Spleen (tissue), 7 donors: ENCODE results near the gene ZBTB17.

ENCODE experiments used
- POLR2A ChIP-seq, 3 donors: fragments of 450-650 bp; IDR thresholded peaks; one replicate each; pipeline ENCODE4 v1.5.1; 2017; ENCODE audit warnings: antibody characterized with exemption in 3 of 3, mild to moderate bottlenecking in 1 of 3
- TF ChIP-seq, protein P1 (sequence below), 11 experiments: fragments of 200-600 bp in 7 of 11; fragments of 450-650 bp in 4 of 11; sonication (generic) in 4 of 11; IDR thresholded peaks in 8 of 11; conservative IDR thresholded peaks in 3 of 11; 1 replicate in 7 of 11; 2 replicates in 4 of 11; pipeline versions ENCODE4 v1.4.0 to v1.8.0; 2016 to 2021; ENCODE audit warnings: antibody characterized with exemption in 11 of 11, inconsistent platforms in 4 of 11, mild to moderate bottlenecking in 1 of 11
- donor health status: DM: no; HTN: no; CAD: no; lungs with moderate emphysema.
- donor health status: DM: no; HTN: no; CAD: no.
- donor health status: DM: no; HTN: no; CAD: no.

DNA sequence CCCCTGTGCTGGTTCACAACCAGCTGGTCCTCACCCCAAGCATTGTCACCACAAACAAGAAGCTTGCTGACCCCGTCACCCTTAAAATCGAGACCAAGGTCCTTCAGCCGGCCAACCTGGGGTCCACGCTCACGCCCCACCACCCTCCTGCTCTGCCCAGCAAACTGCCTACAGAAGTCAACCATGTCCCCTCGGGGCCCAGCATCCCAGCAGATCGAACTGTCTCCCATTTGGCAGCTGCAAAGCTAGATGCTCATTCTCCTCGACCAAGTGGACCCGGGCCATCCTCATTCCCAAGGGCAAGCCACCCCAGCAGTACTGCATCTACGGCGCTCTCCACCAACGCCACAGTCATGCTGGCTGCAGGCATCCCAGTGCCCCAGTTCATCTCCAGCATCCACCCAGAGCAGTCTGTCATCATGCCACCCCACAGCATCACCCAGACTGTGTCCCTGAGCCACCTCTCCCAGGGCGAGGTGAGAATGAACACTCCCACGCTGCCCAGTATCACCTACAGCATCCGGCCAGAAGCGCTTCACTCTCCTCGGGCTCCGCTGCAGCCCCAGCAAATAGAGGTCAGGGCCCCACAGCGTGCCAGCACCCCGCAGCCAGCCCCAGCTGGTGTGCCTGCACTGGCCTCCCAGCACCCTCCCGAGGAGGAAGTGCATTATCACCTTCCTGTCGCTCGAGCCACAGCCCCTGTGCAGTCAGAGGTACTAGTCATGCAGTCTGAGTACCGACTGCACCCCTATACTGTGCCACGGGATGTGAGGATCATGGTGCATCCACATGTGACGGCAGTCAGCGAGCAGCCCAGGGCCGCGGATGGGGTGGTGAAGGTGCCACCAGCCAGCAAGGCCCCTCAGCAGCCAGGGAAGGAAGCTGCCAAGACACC, 40.6 kb downstream of the ZBTB17 start:
- TF ChIP-seq POLR2A (IDR thresholded peaks at IDR 0.05) = no peak
- TF ChIP-seq, protein P1, sequence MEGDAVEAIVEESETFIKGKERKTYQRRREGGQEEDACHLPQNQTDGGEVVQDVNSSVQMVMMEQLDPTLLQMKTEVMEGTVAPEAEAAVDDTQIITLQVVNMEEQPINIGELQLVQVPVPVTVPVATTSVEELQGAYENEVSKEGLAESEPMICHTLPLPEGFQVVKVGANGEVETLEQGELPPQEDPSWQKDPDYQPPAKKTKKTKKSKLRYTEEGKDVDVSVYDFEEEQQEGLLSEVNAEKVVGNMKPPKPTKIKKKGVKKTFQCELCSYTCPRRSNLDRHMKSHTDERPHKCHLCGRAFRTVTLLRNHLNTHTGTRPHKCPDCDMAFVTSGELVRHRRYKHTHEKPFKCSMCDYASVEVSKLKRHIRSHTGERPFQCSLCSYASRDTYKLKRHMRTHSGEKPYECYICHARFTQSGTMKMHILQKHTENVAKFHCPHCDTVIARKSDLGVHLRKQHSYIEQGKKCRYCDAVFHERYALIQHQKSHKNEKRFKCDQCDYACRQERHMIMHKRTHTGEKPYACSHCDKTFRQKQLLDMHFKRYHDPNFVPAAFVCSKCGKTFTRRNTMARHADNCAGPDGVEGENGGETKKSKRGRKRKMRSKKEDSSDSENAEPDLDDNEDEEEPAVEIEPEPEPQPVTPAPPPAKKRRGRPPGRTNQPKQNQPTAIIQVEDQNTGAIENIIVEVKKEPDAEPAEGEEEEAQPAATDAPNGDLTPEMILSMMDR (IDR thresholded peaks at IDR 0.05 in 8 of 11, conservative IDR thresholded peaks at IDR 0.05 in 3 of 11) = no peak
